ENCODE data around the gene NEAT1.

Gene NEAT1

GRCh38 chr11:65422633-65423515, at the start of gene NEAT1:
Gene NEAT1, plus strand, starts transcription at chr11:65422798.
- peak; percentile 89 for DNase-seq (ENCODE audit: low read depth, low spot score)

DNA sequence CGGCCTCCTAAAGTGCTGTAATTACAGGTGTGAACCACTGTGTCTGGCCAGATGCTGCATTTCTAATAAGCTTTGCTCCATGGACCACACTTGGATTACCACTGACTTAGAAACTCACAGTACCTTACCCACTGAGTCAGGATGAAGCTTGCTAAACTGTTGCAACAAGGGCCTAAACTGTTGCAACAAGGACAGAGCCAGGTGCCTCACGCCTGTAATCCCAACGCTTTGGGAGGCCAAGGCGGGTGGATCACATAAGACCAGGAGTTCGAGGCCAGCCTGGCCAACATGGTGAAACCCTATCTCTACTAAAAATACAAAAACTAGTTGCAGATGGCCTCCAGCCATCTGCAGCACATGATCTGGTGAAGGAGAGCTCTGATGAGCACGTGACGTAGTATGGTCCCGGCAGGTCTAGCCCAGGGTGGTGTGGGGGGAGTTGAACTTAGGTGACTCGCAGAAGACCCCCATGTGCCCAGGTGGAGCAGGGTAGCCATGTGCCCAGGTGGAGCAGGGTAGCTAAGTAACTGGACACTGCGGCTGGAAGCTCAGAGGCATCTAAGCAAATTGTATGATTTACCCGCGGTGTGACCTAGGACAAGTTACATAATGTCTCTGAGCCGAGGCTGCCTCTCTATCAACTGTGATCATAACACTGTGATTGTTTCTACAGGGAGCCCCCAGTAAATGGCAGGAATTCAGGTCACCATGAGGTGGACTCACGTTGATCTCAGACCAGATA, 48.6 kb upstream of the NEAT1 start:
- DNase-seq (ENCODE audit: low read depth, low spot score): no peak

DNA sequence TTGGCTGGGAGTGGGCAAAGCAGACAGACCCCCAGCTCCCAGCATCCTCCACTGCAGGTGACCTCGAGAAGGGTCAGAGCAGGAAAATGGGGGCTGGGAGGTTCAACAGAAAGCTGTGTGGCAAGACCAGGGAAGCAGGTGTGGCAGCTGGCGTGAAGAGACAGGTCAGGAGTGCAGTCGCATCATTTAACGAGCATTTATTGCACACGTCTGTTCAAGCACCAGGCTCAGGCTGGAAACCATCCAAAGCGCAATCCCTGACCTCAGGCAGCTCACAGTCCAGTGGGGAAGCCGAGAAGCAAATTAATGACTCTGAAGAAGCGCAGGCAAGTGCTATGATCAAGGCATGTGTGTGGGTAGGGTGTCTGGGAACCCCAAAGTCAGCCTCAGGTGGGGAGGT, 47.6 kb upstream of the NEAT1 start:
- DNase-seq (ENCODE audit: low read depth, low spot score): no peak

DNA sequence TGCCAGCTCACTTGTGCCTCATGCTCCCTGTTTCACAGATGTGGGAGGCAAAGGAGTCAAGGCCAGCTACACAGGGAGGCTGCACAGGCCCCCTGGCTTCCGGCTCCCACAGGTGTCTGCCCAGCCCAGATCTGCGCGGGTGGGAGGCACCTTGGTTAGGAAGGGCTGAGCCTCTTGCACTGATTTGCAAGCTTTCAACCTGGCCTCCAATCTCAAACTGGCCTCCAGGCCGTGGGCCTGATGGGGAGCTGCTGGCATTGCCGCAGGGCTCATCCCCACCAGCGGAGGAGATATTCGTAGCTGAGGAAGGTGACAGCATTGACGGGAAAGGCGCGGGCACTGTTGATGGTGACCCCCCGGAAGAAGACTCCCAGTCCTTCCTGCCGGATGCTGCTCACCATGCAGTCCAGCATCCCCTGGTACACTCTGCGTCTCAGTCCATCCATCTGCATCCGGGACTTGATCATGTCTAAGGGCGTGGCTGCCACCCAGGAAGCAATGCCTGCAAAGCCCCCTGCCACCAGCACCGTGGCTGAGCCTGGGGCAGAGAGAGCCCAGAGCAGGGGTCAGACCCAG, 46.4 kb upstream of the NEAT1 start:
- DNase-seq (ENCODE audit: low read depth, low spot score): no peak

GRCh38 chr11:65377036-65377435, 45.6 kb upstream of the NEAT1 start:
- DNase-seq (ENCODE audit: low read depth, low spot score): no peak

DNA sequence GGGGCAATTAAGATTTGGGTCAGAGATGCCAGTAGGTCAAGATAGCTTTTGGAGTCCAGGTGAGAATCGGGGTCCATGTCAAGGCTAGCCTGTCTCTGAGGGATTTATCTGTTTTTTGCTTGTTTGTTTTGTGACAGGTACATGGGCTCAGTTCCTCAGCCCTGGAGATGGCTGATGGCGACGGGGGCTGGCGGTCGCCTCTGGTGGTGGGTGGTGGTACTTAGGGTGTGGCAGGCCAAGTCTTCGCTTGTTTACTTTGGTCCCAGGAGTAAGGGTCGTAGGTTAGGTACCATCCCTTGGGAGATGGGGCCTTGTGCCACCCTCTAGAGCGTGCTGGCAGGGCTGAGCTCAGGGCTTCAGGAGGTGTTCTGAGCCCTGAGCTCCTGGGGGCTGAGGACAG, 44.8 kb upstream of the NEAT1 start:
- DNase-seq (ENCODE audit: low read depth, low spot score): no peak

GRCh38 chr11:65378208-65378927, 44.2 kb upstream of the NEAT1 start:
- DNase-seq (ENCODE audit: low read depth, low spot score): no peak

- no peak for DNase-seq (ENCODE audit: low read depth, low spot score)
Measured at GRCh38 chr11:65378928-65379638, 43.5 kb upstream of the NEAT1 start.

DNA sequence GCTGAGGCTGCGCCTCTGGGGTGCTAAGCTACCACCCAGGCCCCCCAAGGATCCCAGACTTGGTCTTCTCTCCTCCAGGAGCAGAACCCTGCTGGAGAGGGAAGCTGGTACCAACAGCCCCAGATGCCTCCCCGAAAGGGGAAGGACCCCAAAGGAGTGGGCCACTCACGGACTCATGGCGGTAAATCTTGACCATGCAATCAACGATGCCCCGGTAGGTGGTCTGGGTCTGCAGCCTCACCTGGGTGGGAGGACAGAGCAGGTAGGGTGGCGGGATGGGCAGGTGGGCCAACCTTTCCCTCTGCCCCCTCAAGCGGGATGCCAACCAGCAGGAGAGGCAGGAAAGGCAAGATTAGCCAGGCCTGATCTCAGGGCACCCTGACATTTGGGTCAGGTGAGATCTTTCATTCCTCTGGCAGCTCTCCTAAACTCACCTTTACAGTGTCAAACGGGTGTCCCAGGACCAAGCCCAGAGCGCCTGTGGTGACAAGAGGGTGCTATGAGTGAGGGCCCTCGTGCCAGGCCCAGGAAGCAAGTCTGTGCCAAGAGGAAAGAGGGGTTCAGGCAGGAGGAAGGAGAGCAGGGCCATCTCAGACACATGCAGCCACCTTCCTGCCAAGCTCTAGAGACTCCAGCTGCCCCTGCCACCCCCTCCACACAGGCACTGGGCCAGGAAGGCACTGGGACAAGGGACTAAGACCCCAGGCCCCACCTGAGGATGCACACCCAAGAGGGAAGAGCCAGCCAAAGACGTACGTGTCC, 42.7 kb upstream of the NEAT1 start:
- DNase-seq (ENCODE audit: low read depth, low spot score): no peak

- no peak for DNase-seq (ENCODE audit: low read depth, low spot score)
Measured at GRCh38 chr11:65380460-65381119, 42.0 kb upstream of the NEAT1 start.

DNA sequence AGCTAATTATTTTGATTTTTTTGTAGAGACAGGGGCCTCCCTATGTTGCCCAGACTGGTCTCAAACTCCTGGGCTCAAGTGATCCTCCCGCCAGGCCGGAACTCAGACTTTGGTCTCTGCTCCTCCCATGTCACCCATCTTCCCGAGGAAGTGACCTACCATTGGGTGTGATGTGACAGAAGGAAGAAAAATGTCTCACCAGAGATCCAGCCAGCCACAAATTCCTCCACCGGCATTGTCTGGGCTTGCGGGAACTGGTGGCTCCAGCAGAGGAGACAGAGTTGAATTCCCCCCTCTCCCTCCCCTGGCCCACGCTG, 40.9 kb upstream of the NEAT1 start:
- DNase-seq (ENCODE audit: low read depth, low spot score): no peak

GRCh38 chr11:65382033-65382803, 40.4 kb upstream of the NEAT1 start, which contains the start of gene SLC25A45:
Gene SLC25A45, minus strand, starts transcription at chr11:65382646. Its CDS starts 695 bp downstream, at chr11:65381951.
- peak; percentile 94 for DNase-seq (ENCODE audit: low read depth, low spot score)

- DNase-seq (ENCODE audit: low read depth, low spot score): no peak
Measured at GRCh38 chr11:65382804-65383368, 39.7 kb upstream of the NEAT1 start.

- DNase-seq (ENCODE audit: low read depth, low spot score): no peak
Measured at GRCh38 chr11:65383778-65384177, 38.8 kb upstream of the NEAT1 start.

DNA sequence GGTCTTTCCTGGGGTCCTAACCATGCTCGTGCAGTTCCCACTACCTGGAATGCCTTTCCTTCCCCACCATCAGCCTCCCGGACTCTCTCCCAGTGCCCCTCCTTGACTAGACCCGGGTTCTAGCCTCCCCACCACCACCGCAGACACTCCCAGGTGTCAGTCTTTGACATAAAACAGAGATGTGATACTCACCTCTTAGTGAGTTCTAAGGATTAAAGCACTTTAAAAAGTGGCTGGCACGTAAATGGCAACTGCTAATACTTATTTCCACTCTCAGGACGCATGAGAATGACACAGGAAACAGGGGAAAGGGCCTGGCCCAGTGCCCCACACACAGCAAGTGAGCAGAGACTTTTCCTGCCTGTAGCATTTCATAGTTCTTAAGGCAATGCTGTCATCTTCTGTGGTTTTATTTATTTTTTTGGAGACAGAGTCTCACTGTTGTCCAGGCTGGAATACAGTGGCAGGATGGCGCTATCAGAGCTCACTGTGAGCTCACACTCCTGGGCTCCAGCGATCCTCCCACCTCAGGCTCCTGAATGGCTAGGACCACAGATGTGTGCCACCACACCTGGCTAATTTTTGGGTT, 38.2 kb upstream of the NEAT1 start:
- no peak for DNase-seq (ENCODE audit: low read depth, low spot score)

DNA sequence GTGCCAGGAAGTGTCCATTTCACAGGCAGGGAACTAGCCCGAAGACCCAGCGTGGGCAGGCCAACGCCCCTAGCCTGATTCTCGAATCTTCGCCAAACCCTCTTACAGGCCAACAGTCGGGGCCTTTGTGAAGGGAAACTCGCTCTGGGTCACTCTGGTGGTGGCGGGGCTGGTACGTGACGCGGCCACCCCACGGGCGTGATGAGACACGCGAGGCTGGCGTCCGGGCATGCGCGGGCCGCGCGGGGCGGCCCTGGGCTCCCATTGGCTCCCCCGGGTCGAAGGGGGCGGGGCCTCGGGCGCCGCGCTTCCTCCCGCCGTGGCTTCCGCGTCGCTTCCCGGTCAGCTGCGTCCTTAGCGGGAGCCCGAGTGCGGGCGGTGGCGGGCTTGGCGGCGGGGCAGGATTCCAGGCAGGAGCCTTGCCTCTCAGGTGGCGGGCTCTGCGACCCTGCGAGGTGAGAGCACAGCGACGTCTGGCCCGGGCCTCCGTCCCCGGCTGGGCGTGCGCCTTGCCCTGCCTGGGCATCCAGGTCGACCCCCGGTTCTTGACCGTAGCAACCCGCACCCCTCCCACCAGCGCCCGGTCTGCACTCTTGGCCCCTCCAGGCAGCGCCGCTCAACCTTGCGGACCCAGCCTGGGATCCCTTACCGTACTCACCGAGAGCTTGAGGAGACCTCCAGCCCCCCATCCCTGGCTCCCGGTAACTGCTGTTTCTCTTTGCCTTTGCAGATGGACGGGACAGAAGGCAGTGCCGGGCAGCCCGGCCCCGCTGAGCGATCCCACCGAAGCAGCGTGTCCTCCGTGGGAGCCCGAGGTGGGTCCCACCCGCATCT, 36.1 kb upstream of the NEAT1 start, which contains the start of gene FRMD8:
Gene FRMD8, plus strand, starts transcription at position 331 of the 834 bp plus-strand sequence. Its CDS starts 400 bp downstream, at position 731.
- no peak for DNase-seq (ENCODE audit: low read depth, low spot score)

DNA sequence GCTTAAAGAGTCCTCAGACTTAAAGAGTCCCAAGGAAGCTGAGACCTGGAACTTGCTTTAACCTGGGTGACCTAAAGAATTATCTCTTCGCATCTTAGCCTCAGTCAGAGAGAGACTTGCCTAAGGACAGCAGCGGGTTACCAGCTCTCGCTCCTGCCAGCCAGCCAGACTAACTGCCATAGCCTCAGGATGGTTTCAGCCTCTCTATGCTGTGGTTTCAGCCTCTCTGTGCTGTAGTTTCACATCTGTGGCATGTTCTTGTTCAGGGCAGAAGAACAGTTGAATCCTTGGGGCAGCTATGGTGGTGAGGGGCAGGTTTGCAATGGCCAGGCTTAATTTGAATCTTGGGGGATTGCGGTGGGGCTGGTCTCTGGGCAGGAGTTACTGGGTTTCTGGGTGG, 33.9 kb upstream of the NEAT1 start:
- no peak for DNase-seq (ENCODE audit: low read depth, low spot score)

All from brain pericyte (primary cell).